Mesenchymal stem cell (in vitro differentiated cells and primary cell): ENCODE measurements around the gene BLID.
A peak's percentile ranks its signal among the peaks of the same experiment; 100 is the strongest.

Source experiments
- DNase-seq: peaks from one replicate; pipeline ENCODE4 v3.0.0-alpha.2; 2013
- H2AFZ ChIP-seq: one replicate; pipeline ENCODE4 v1.6.1; 2013; ENCODE audit warnings: low read depth, mild to moderate bottlenecking, control low read depth, inconsistent platforms, low read length, moderate library complexity
- H2AK5ac ChIP-seq: 2 replicates; pipeline ENCODE4 v1.6.1; 2013; ENCODE audit warnings: low read length, moderate library complexity, mild to moderate bottlenecking, inconsistent platforms; ENCODE audit not compliant: severe bottlenecking
- H2BK120ac ChIP-seq: one replicate; pipeline ENCODE4 v1.6.1; 2013; ENCODE audit warnings: low read depth, mild to moderate bottlenecking, inconsistent platforms, low read length, moderate library complexity
- H2BK12ac ChIP-seq, 2 experiments: one replicate each; pipeline ENCODE4 v1.6.1; 2013; ENCODE audit warnings: inconsistent platforms in 2 of 2, low read length in 2 of 2, mild to moderate bottlenecking in 2 of 2, moderate library complexity in 2 of 2, control low read depth in 1 of 2
- H2BK15ac ChIP-seq: one replicate; pipeline ENCODE4 v1.6.1; 2013; ENCODE audit warnings: mild to moderate bottlenecking, low read depth, inconsistent platforms; ENCODE audit not compliant: poor library complexity, severe bottlenecking
- H2BK5ac ChIP-seq: 2 replicates; pipeline ENCODE4 v1.6.1; 2013; ENCODE audit warnings: low read depth, mild to moderate bottlenecking, low read length, control low read depth, inconsistent platforms; ENCODE audit not compliant: poor library complexity, severe bottlenecking
- H3K14ac ChIP-seq, 2 experiments: one replicate each; pipeline ENCODE4 v1.6.1; 2013; ENCODE audit warnings: inconsistent platforms in 2 of 2, low read length in 2 of 2, control low read depth in 1 of 2, mild to moderate bottlenecking in 1 of 2, moderate library complexity in 1 of 2
- H3K18ac ChIP-seq, 2 experiments: one replicate each; pipeline ENCODE4 v1.6.1; 2013; ENCODE audit warnings: inconsistent platforms in 2 of 2, low read length in 2 of 2, control low read depth in 1 of 2, low read depth in 1 of 2, mild to moderate bottlenecking in 1 of 2
- H3K23ac ChIP-seq, 2 experiments: one replicate each; pipeline ENCODE4 v1.6.1; 2013; ENCODE audit warnings: inconsistent platforms in 2 of 2, low read length in 2 of 2, mild to moderate bottlenecking in 2 of 2, moderate library complexity in 2 of 2, control low read depth in 1 of 2
- H3K27ac ChIP-seq: 2 replicates; pipeline ENCODE4 v1.5.1; 2013; ENCODE audit warnings: mild to moderate bottlenecking, moderate library complexity, low read length, control low read depth, inconsistent platforms; ENCODE audit not compliant: poor library complexity, severe bottlenecking
- H3K27me3 ChIP-seq, 2 experiments: 2 replicates each; pipeline versions ENCODE4 v1.6.1 to v1.7.0; 2013; ENCODE audit warnings: low read length in 2 of 2, mild to moderate bottlenecking in 2 of 2, moderate library complexity in 2 of 2, control low read depth in 1 of 2, inconsistent platforms in 1 of 2; ENCODE audit not compliant: control insufficient read depth in 1 of 2, insufficient read depth in 1 of 2
- H3K36me3 ChIP-seq, 2 experiments: 2 replicates each; pipeline versions ENCODE4 v1.6.1 to v1.7.0; 2013; ENCODE audit warnings: low read length in 2 of 2, control low read depth in 1 of 2, inconsistent platforms in 1 of 2, low read depth in 1 of 2, mild to moderate bottlenecking in 1 of 2; ENCODE audit not compliant: insufficient read depth in 2 of 2, control insufficient read depth in 1 of 2
- H3K4ac ChIP-seq, 2 experiments: one replicate each; pipeline ENCODE4 v1.6.1; 2013; ENCODE audit warnings: inconsistent platforms in 2 of 2, low read length in 2 of 2, mild to moderate bottlenecking in 2 of 2, moderate library complexity in 2 of 2, control low read depth in 1 of 2, low read depth in 1 of 2
- H3K4me1 ChIP-seq: 2 replicates; pipeline ENCODE4 v1.6.1; 2013; ENCODE audit warnings: low read depth, low read length, control low read depth; ENCODE audit not compliant: control insufficient read depth, insufficient read depth
- H3K4me2 ChIP-seq: 2 replicates; pipeline ENCODE4 v1.6.1; 2013; ENCODE audit warnings: low read length, mild to moderate bottlenecking, inconsistent platforms; ENCODE audit not compliant: poor library complexity, severe bottlenecking
- H3K4me3 ChIP-seq, 2 experiments: 2 replicates each; pipeline versions ENCODE4 v1.5.1 to v1.7.0; 2013; ENCODE audit warnings: low read length in 2 of 2, mild to moderate bottlenecking in 2 of 2, control low read depth in 1 of 2, low read depth in 1 of 2; ENCODE audit not compliant: insufficient read depth in 1 of 2
- H3K79me1 ChIP-seq: replicated peaks from 2 replicates; pipeline ENCODE4 v1.6.1; 2013; ENCODE audit warnings: mild to moderate bottlenecking, control low read depth, low read length, inconsistent platforms; ENCODE audit not compliant: poor library complexity, severe bottlenecking
- H3K9ac ChIP-seq: 2 replicates; pipeline ENCODE4 v1.7.0; 2013; ENCODE audit warnings: mild to moderate bottlenecking, low read length, moderate library complexity
- H3K9me3 ChIP-seq: 2 replicates; pipeline ENCODE4 v1.7.0; 2013; ENCODE audit warnings: mild to moderate bottlenecking, low read length; ENCODE audit not compliant: control insufficient read depth
- H4K8ac ChIP-seq: one replicate; pipeline ENCODE4 v1.6.1; 2013; ENCODE audit warnings: inconsistent platforms, mild to moderate bottlenecking, low read length, moderate library complexity
- H4K91ac ChIP-seq: one replicate; pipeline ENCODE4 v1.6.1; 2013; ENCODE audit warnings: mild to moderate bottlenecking, low read length, inconsistent platforms
- WGBS: methylation state at CpG from one replicate; pipeline ENCODE4 v1.1.7; 2013; ENCODE audit warnings: mixed read lengths; 5-methylcytosine and 5-hydroxymethylcytosine counted together

BLID gene

GRCh38 chr11:122107045-122107444 lies 9.0 kb downstream of the BLID start:
- Histone ChIP-seq H2AFZ (no peak overlapping the region), H3K4ac (no peak overlapping the region), H3K14ac (no peak overlapping the region), H3K4me2 (no peak overlapping the region), H3K9me3 (no peaks in the 10 kb centered on the region), H3K79me1 (peaks cover 10% of the 10 kb centered on the region), H2BK15ac (no peak overlapping the region), H3K27ac (no peak overlapping the region), H3K27me3 (no peaks in the 10 kb centered on the region), H3K4me3 (no peak overlapping the region), H3K9ac (peak overlapping the region; percentile 33), H2AK5ac (no peak overlapping the region), H4K8ac (no peak overlapping the region), H2BK5ac (no peak overlapping the region), H3K4me1 (peaks cover 4% of the 10 kb centered on the region), H4K91ac (no peak overlapping the region), H3K18ac (no peak overlapping the region), H3K36me3 (peaks cover 0 to 72% of the 10 kb centered on the region in 2 experiments), H2BK12ac (no peak overlapping the region), H3K23ac (no peak overlapping the region), H2BK120ac (no peak overlapping the region)
- no peak for DNase-seq
- WGBS = 81% methylated on average over 3 of the region's 3 CpGs

GRCh38 chr11:122105044-122105758 lies 10.8 kb downstream of the BLID start:
- H3K14ac ChIP-seq = no peak overlapping the region
- H3K9ac ChIP-seq = peak overlapping the region; percentile 100
- DNase-seq = no peak
- peak overlapping the region; percentile 0 to 35 for H3K18ac ChIP-seq
- peaks cover 7% of the 10 kb centered on the region for H3K79me1 ChIP-seq
- peak overlapping the region; percentile 49 for H2AK5ac ChIP-seq
- H3K4me1 ChIP-seq = peaks cover 2% of the 10 kb centered on the region
- peak overlapping the region; percentile 90 for H4K91ac ChIP-seq
- peak overlapping the region in 1 of 2 experiments; percentile 75 for H2BK12ac ChIP-seq
- H3K36me3 ChIP-seq = peaks cover 0 to 56% of the 10 kb centered on the region in 2 experiments
- no peak overlapping the region for H2BK5ac ChIP-seq
- H3K27ac ChIP-seq = no peak overlapping the region
- no peak overlapping the region for H3K23ac ChIP-seq
- H3K4ac ChIP-seq = no peak overlapping the region
- H2BK120ac ChIP-seq = no peak overlapping the region
- 78% methylated on average over 7 of the region's 8 CpGs for WGBS
- H3K4me3 ChIP-seq = peak overlapping the region in 1 of 2 experiments; percentile 59
- peak overlapping the region; percentile 84 for H4K8ac ChIP-seq
- peak overlapping the region; percentile 80 for H2BK15ac ChIP-seq
- no peaks in the 10 kb centered on the region for H3K27me3 ChIP-seq
- H2AFZ ChIP-seq = no peak overlapping the region
- no peak overlapping the region for H3K4me2 ChIP-seq
- H3K9me3 ChIP-seq = no peaks in the 10 kb centered on the region

GRCh38 chr11:122104341-122104740 lies 11.7 kb downstream of the BLID start:
- H3K79me1 ChIP-seq = peaks cover 7% of the 10 kb centered on the region
- peak overlapping the region in 1 of 2 experiments; percentile 20 for H3K14ac ChIP-seq
- H2AFZ ChIP-seq = no peak overlapping the region
- no peak overlapping the region for H2BK12ac ChIP-seq
- no peak overlapping the region for H2BK5ac ChIP-seq
- peak overlapping the region; percentile 100 for H3K9ac ChIP-seq
- H3K18ac ChIP-seq = no peak overlapping the region
- H3K23ac ChIP-seq = no peak overlapping the region
- no peaks in the 10 kb centered on the region for H3K9me3 ChIP-seq
- H4K91ac ChIP-seq = no peak overlapping the region
- no peak overlapping the region for H3K4ac ChIP-seq
- no peak overlapping the region for H2BK120ac ChIP-seq
- peak overlapping the region in 1 of 2 experiments; percentile 59 for H3K4me3 ChIP-seq
- no peak overlapping the region for H2BK15ac ChIP-seq
- peaks cover 2% of the 10 kb centered on the region for H3K4me1 ChIP-seq
- H2AK5ac ChIP-seq = peak overlapping the region; percentile 63
- H3K27ac ChIP-seq = no peak overlapping the region
- H3K4me2 ChIP-seq = no peak overlapping the region
- no peak overlapping the region for H4K8ac ChIP-seq
- WGBS = 0% methylated on average over 1 of the region's 1 CpG
- no peaks in the 10 kb centered on the region for H3K27me3 ChIP-seq
- no peak for DNase-seq
- H3K36me3 ChIP-seq = peaks cover 0 to 55% of the 10 kb centered on the region in 2 experiments

GRCh38 chr11:122103726-122104125 lies 12.3 kb downstream of the BLID start:
- H3K4me1 ChIP-seq = peaks cover 2% of the 10 kb centered on the region
- H3K36me3 ChIP-seq = peaks cover 0 to 56% of the 10 kb centered on the region in 2 experiments
- H3K9me3 ChIP-seq = no peaks in the 10 kb centered on the region
- H3K14ac ChIP-seq = no peak overlapping the region
- no peak overlapping the region for H2BK120ac ChIP-seq
- H3K79me1 ChIP-seq = peaks cover 7% of the 10 kb centered on the region
- no peak overlapping the region for H3K18ac ChIP-seq
- H3K4ac ChIP-seq = no peak overlapping the region
- H3K4me2 ChIP-seq = no peak overlapping the region
- H3K27me3 ChIP-seq = no peaks in the 10 kb centered on the region
- no peak overlapping the region for H2BK5ac ChIP-seq
- H3K9ac ChIP-seq = peak overlapping the region; percentile 100
- WGBS = 84% methylated on average over 2 of the region's 4 CpGs
- no peak overlapping the region for H2AK5ac ChIP-seq
- H3K27ac ChIP-seq = no peak overlapping the region
- no peak overlapping the region for H2AFZ ChIP-seq
- H3K4me3 ChIP-seq = peak overlapping the region in 1 of 2 experiments; percentile 59
- H3K23ac ChIP-seq = no peak overlapping the region
- no peak overlapping the region for H4K91ac ChIP-seq
- no peak overlapping the region for H2BK12ac ChIP-seq
- H2BK15ac ChIP-seq = no peak overlapping the region
- no peak overlapping the region for H4K8ac ChIP-seq
- DNase-seq = no peak
